Lung (tissue), 12 donors: ENCODE measurements around the gene LRFN3. TPM values are rescaled to one million over a fixed set of nuclear protein-coding genes. Genes with fewer than 3 reads are reported as not detected.

Experiments used
- ATAC-seq: fragments of 200-7000 bp; cut with Tn5 transposase; one replicate; pipeline ENCODE4 v1.9.1; 2020; ENCODE audit warnings: moderate number of reproducible peaks; ENCODE audit not compliant: insufficient read depth, low FRiP score
- DNase-seq, 3 donors: peaks; one replicate each; pipeline ENCODE4 v3.0.0-alpha.2; 2013 to 2017
- H3K27ac ChIP-seq, 2 donors: one replicate each; pipeline ENCODE4 v1.5.1; 2013; ENCODE audit warnings: mild to moderate bottlenecking in 2 of 2, moderate library complexity in 2 of 2, control low read depth in 1 of 2, inconsistent platforms in 1 of 2, low read depth in 1 of 2, low read length in 1 of 2
- H3K27me3 ChIP-seq, 3 donors: one replicate each; pipeline ENCODE4 v1.5.1; 2013; ENCODE audit warnings: low read length in 2 of 3; ENCODE audit not compliant: control insufficient read depth in 3 of 3, insufficient read depth in 3 of 3
- H3K36me3 ChIP-seq, 4 donors: one replicate each; pipeline ENCODE4 v1.5.1; 2013; ENCODE audit warnings: low read length in 4 of 4, mild to moderate bottlenecking in 1 of 4, moderate library complexity in 1 of 4; ENCODE audit not compliant: control insufficient read depth in 4 of 4, insufficient read depth in 4 of 4
- H3K4me1 ChIP-seq, 5 donors: one replicate each; pipeline ENCODE4 v1.5.1; 2013; ENCODE audit warnings: low read length in 5 of 5, mild to moderate bottlenecking in 2 of 5, moderate library complexity in 1 of 5; ENCODE audit not compliant: control insufficient read depth in 5 of 5, insufficient read depth in 5 of 5
- H3K4me3 ChIP-seq: one replicate; pipeline ENCODE4 v1.5.1; 2013; ENCODE audit warnings: mild to moderate bottlenecking, control low read depth, moderate library complexity
- H3K9ac ChIP-seq, 2 donors: one replicate each; pipeline ENCODE4 v1.5.1; 2013; ENCODE audit warnings: low read length in 2 of 2, control low read depth in 1 of 2; ENCODE audit not compliant: insufficient read depth in 1 of 2
- H3K9me3 ChIP-seq, 4 donors: one replicate each; pipeline ENCODE4 v1.5.1; 2013; ENCODE audit warnings: low read length in 3 of 4, mild to moderate bottlenecking in 1 of 4, moderate library complexity in 1 of 4; ENCODE audit not compliant: control insufficient read depth in 4 of 4, insufficient read depth in 3 of 4
- CTCF ChIP-seq: IDR thresholded peaks from 2 replicates; pipeline ENCODE4 v1.5.1; 2012; ENCODE audit warnings: mild to moderate bottlenecking; ENCODE audit errors: control extremely low read depth, extremely low read depth
- WGBS, 2 donors: extraction: QIAGEN DNeasy Blood & Tissue Kit; methylation state at CpG; one replicate each; pipeline ENCODE4 v1.1.7; 2013; 5-methylcytosine and 5-hydroxymethylcytosine counted together
- polyA plus RNA-seq, 2 donors: library from polyadenylated mRNA; stranded (reverse); fragments of 200-250 nt; gene quantifications; one replicate each; pipeline ENCODE4 v1.2.1, GENCODE V29; 2013
- total RNA-seq, 2 donors: library from RNA; depleted of rRNA in 1 of 2; stranded (reverse); fragments of >200 nt in 1 of 2; gene quantifications; one replicate each; pipeline ENCODE4 v1.2.1, GENCODE V29; 2014 to 2021
- donor health status: control.
- donor health status: control.
- donor health status: Bipolar disorder and iron deficiency.
- donor health status: healthy.
- donor health status: DM: yes; HTN: yes; CAD: no.

The LRFN3 gene
- total and polyA plus RNA-seq, 4 donors = 3.6 to 14.0 (median 7.6) TPM

DNA sequence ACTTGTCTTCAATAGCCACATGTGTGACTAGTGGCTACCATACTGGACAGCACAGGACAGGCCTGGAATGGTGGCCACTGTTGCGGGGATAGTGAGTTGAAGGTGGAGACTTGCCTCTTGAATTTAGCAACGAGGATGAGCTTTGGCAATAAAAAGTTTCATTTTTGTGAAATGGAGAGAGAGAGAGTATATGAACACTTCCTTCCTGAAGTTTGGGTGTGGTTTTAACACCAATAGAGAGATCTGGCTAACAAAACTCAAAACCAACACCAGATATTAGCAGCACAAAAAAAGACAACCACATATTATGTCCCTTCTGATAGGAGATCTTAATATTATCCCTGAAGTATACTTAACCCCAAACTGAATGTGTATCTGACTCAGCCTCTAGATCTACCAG is 6.3 kb upstream of the LRFN3 start:
- WGBS, 2 donors = 24 to 57% methylated on average over 2 of the region's 2 CpGs
- Histone ChIP-seq H3K27ac (peak overlapping the region in 1 of 2 donors; percentile 6), H3K4me1 (peaks cover 0 to 8% (median 0%) of the 10 kb centered on the region in 5 donors), H3K9ac (no peak overlapping the region), H3K9me3 (peaks cover 0 to 8% (median 0%) of the 10 kb centered on the region in 4 donors), H3K4me3 (no peak overlapping the region), H3K27me3 (no peaks in the 10 kb centered on the region), H3K36me3 (no peaks in the 10 kb centered on the region)
- no peak for DNase-seq
- no peak for ATAC-seq
- no peak for TF ChIP-seq CTCF

- Histone ChIP-seq H3K4me3 (no peak overlapping the region), H3K9ac (peak overlapping the region in 1 of 2 donors; percentile 17), H3K27ac (peak overlapping the region; percentile 57 to 68), H3K27me3 (no peaks in the 10 kb centered on the region), H3K36me3 (no peaks in the 10 kb centered on the region), H3K4me1 (peaks cover 0 to 17% (median 8%) of the 10 kb centered on the region in 5 donors), H3K9me3 (no peaks in the 10 kb centered on the region)
- peak; percentile 96 for TF ChIP-seq CTCF
- peak; percentile 99 to 100 (median 100) for DNase-seq
- WGBS, 2 donors = 0 to 1% methylated on average over 47 of the region's 47 CpGs
- ATAC-seq = peak; percentile 100
These were observed 4.9 kb upstream of the LRFN3 start for GRCh38 chr19:35931161-35931873.

- Histone ChIP-seq H3K27ac (no peak overlapping the region), H3K4me3 (no peak overlapping the region), H3K9ac (no peak overlapping the region), H3K9me3 (no peaks in the 10 kb centered on the region), H3K36me3 (no peaks in the 10 kb centered on the region), H3K4me1 (peaks cover 0 to 21% (median 11%) of the 10 kb centered on the region in 5 donors), H3K27me3 (no peaks in the 10 kb centered on the region)
- no peak for ATAC-seq
- WGBS, 2 donors = 5 to 8% methylated on average over 9 of the region's 9 CpGs
- no peak for TF ChIP-seq CTCF
- DNase-seq = no peak
These were observed 4.3 kb upstream of the LRFN3 start for GRCh38 chr19:35931874-35932202.
